GM18517 (cell line): ENCODE results near the gene HES5.

ENCODE experiments used
- ATAC-seq: cut with Tn5 transposase; IDR thresholded peaks from one replicate; pipeline ENCODE4 v1.9.1; 2021; ENCODE audit warnings: mild to moderate bottlenecking, moderate library complexity; ENCODE audit not compliant: unreplicated experiment

Gene HES5

DNA sequence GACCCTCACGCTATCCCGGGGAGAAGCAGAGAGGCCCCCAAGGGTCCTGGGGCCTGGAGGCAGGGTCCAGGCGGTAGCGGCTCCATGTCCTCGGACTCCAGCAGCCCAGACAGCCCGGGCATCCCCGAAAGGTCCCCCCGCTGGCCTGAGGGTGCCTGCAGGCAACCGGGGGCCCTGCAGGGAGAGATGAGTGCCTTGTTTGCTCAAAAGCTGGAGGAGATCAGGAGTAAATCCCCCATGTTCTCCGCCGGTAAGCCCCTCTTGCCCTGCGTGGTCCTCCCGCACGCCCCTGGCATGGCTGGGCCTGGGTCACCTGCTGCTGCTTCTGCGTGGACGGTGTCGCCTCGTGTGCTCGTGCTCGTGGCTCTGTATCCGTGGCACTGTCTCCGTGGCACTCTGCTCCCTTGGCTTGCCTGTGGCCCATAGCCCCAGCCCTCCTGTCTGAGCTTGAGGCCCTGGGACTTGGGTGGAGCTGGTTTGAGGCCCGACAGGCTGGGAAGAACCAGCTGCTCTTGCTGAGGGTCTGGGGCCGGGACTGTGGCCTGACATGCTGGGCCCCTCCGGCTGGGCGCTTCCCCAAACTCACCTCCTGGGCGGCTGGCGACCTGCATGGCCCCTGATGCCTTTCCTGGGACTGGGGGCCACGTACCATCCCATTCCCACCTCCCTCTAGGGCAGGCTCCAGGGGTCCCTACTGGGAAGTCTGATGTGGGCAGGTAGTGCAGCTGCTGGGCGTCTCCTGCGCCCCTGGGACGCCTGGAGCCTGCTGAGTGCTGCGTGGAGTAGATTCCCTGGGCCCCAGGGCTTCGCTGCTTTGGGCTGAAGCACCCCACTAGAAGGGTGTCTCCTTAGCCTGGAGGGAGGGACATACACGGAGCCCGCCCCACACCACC lies 27.2 kb downstream of the HES5 start:
- no peak for ATAC-seq

DNA sequence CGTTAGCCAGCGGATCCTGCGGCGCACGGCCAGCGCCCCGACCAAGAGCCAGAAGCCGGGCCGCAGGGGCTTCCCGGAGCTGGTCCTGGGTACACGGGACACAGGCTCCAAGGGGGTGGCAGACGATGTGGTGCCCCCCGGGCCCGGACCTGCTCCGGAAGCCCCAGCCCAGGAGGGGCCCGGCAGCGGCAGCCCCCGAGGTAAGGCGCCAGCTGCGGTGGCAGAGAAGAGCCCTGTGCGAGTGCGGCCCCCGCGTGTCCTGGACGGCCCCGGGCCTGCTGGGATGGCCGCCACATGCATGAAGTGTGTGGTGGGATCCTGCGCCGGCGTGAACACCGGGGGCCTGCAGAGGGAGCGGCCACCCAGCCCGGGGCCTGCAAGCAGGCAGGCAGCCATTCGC lies 27.9 kb downstream of the HES5 start:
- no peak for ATAC-seq

DNA sequence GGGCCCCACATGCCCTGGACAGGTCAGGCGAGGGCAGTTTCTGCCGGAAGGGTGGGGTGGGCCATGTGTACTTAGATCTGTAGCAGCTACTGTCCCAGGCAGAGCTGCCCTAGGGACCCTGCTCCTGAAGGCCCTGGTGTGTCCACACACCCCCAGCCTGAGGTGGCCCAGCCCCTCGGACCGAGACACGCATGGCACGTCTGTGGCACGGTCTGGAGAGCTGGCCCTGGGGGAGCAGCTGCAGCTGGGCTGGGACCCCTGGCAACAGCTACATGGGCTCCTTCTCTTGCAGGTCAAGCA lies 28.3 kb downstream of the HES5 start:
- no peak for ATAC-seq

DNA sequence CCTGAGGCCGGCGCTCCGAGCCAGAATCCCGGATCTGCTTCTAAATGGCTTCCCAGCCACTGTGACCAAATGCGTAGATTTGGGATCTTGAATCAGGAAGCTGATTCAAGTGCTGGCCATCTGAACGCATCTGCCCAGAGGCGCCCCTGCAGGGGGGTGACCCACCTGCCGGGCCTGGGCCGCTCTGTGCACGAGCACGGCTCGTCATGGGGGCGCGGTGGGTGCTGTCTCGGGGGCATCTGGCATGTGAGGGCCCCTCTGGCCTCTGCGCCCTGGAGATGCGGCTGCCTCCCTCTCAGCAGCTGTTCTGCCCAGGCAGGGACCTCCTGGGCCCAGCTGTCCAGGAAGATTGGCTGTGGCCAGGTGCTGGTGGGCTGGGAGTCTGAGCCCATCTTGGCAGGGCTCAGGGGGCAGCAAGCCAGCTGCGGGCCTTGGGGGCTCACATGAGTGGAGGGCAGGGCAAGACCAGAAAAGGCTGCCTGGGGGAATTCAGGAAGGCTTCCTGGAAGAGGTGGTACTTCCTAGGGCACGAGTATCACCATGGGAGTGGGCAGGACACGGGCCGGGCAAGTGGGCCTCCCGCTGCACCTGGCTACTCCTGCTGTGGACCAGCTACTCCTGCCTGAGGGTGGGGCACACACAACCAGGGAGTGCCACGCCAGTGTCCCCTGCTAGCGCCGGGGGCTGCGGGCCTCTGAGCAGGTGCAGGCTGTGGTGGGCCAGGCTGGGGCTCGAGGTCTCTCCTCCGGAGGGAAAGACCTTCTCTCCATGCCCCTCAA lies 28.8 kb downstream of the HES5 start:
- ATAC-seq = no peak

DNA sequence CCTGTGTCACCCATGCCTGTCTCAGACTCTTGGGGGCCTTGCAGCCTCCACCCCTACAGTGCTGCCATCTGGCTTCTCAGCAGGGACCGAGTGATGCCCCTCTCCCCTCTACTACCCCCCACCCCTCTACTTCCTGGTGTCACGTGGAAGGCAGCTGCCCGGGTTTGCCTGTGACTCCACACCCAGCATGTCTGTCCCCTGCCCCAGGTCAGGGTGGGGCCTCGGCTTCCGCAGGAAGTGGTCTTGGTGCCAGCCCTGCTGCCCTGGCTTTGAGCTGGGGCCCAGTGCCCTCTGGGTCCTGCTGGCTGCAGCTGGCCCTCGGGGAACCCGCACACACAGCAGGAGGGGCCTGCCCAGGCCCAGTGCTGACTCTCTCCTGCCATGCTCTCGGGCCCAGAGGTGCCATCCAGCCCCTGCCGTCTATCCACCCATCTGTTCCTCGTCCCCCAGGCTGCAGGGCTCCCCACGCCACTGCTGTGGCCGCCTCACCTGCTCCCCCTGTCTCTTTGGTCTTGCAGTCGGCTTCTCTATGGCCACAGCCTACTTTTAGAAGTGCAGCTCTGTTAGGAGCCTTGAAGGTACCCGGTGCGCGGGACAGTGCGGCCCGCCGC lies 30.0 kb downstream of the HES5 start:
- no peak for ATAC-seq

DNA sequence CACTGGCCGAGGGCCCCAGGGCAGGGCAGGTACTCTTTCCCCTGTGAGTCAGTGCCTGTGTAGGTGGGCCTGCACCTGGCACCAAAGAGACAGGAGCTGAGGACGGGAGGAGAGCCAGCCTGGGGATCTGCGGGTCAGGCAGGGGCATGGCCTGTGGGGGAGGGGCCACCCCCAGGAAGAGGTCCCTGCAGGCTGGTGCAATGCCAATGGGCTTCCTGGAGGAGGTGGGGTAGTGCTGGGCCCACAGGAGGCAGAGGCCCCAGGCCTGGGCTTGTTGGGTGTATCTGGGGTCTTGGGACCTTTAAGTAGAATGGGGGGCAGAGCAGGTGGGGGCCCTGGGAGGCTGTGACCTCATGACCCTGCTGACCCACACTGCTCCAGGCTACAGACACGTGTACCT lies 30.8 kb downstream of the HES5 start:
- ATAC-seq = no peak

DNA sequence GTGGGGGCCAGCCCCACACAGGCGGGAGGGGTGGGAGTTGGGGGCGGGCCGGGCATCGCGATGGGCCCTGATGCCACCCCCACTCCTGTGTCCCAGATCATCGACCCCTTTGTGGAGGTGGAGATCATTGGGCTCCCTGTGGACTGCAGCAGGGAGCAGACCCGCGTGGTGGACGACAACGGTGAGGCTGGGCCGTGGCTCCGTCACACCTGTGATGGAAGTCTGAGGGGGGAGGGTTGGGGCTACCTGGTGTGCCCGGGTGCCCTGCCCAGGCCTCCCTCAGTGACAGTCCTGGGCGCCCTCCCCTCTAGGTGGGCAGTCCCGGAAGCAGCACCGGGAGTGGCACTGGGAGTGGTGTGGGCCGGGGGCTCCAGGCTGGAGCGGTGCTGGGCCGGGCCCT lies 31.4 kb downstream of the HES5 start:
- ATAC-seq = no peak

DNA sequence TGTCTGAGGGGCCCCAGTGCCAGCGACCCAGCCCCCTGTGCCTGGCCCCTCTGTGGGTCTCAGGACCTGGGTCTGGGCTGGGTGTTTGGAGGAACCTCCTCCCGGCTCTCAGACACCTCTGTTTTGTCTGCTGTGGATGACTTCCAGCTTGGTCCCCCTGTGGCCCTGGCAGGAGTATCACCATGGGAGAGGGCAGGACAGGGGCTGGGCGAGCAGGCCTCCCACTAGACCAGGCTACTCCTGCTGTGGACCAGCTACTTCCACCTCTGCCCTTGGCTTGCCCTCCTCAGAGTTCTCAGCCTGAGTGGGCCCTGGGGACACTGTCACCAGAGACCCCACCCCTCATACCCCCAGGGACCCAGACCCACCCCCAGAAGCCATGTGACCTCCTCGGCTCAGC lies 32.2 kb downstream of the HES5 start:
- no peak for ATAC-seq

DNA sequence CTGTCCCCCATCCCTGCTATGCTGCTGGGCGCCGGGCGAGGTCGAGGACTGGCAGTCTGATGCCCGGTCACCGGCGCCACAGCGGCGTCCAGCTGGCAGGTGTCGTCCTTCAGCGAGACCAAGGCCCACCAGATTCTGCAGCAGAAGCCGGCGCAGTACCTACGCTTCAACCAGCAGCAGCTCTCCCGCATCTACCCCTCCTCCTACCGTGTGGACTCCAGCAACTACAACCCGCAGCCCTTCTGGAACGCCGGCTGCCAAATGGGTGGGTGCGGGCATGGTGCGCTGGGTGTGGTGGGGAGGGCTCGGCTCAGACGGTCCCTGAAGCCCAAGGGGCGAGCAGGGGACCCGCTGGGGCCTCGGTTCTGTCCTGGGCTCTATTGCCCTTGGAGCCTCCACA lies 33.3 kb downstream of the HES5 start:
- no peak for ATAC-seq

DNA sequence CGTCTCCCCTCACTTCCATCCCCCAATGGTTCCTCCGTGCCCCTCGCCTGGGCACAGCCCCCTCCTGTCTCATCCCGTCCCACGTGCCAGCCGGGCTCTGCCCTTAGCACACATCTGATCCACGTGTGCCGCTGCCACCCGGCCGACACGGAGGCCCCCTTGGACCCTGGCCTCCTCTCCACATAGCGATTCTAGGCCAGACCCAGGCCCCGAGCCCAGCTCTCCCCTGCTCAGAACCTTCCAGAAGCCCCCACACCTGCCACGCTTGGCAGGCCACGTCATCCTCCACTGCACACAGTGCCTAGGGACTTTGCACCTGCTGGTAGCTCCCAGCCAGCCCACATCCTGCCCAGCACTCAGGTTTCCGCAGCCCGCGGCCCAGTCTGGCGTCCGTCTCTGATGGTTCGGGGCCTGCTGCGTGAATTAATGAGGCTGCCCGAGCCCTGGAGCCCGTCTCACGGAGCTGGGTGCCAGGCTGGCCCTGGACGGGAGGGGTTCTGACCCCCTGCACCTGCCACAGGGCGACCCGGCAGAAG lies 33.9 kb downstream of the HES5 start:
- ATAC-seq = no peak

DNA sequence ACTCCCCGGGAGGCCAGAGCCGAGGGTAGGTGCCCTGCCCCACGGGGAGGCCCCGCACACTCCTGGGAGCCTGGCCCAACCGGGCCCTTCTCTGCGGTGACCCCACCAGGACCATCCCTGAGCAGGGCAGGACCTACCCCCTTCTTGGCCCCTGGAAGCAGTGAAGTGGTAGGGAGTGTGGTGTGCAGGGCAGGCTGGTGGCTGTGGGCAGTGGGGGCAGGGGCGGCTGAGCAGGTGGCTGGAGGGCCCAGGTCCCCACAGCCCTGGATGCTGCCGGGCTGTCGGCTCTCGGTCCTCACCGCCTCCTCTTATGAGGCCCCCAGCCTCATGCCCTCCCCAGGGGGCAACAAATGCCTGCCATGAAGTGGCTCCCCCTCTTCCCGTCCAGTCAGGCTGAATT lies 34.5 kb downstream of the HES5 start:
- no peak for ATAC-seq

DNA sequence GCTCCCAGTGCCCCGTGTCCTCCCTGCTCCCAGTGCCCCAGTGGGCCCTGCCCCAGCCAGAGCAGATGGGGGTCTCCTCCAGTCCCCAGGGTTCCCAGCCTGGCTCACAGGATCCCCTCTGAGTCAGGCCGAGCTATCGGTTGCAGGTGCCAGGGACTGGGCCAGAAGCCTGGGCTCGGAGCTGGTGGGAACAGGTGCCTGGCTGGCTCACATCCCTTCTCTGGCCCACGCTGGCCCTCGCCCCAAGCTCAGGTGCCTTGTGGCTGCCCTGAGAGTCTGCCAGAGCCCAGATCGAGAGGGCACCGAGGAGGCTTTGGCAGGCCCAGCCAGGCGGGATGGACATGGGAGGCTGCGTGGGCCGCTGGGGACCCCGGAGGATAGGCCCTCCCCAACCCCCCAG lies 35.0 kb downstream of the HES5 start:
- ATAC-seq = no peak

DNA sequence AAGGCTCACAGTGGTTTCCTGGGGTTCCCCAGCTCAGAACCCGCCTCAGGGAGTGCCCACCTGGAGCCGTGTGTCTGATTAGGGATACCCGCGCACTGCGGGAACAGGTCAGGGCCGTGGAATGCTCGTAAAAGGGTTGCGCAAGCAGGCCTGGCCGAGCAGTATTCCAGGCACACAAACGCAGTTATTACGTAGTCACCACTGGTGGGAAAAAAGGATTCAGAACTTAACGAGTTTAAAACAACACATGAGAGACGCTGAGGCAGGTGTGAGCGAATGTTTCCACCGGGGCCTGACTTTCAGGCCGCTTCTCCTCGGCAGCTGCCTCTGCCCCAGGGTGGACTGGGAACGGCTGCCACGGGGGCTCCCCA lies 35.8 kb downstream of the HES5 start:
- ATAC-seq = no peak

DNA sequence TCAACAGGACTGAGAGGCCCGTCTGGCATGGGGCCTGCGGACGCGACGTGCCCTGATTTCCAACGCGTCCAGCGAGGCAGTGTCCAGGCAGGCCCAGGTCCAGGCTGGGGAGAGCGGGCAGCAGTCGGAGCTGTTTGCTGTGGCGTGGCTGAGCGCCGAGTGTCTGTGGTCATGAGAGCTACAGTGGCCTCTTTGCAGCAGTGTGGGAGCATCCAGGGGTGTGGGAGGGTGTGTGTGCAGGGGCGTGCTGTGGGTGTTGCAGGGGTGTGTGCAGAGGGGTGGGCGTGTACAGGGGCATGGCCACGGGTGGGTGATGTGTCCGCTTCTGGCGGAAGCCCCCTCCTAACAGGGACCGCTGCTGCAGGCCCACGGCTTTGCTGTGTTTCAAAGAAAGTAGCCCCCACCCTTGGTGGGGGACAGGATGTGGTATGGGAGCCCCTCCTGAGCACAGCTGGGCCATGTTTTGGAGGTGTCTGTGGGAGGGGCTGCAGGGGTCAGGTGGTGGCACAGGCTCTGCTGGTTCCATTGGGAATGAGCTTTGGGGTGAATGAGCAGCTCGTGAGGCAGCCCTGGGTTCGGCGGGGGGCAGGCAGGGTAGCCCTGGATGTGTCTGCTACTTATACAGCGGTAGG lies 36.3 kb downstream of the HES5 start:
- no peak for ATAC-seq

DNA sequence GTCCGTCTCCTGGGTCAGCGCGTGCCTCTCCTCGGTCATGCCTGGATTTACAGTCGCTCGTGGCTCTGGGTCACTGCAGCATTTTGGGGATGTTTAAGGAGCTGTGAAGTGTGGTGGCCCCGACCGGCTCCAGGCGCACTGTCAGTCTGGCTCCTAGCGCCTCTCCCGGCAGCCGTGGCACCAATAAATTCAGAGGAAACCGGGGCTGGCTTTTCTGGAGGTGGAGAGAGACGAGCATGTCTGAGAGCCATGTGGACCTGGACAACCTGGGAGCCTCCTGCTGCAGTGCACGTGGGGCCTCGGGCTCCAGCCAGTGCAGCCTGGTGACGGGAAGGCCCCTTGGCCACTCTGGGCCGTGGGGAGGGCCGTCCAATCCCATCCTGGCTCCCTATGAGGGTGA lies 36.8 kb downstream of the HES5 start:
- no peak for ATAC-seq

DNA sequence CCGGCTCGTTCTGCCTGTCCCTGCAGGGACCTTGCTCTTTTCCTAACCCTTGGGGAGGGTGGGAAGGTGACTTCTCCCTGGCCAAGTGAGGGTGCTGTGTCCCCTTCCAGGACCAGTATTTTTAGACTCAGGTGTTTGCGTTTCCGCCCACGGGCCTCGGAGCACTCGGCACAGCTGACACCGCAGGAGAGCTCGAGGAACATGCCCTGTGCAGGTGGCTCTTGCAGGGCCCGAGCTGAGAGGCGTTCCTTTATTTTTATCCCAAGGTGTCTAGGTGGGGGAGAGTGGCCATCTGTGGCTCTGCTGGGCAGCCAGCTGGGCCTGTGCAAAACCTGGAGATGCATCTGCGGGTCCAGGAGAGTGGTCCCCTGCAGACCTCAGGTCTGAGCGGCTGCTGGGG lies 38.0 kb downstream of the HES5 start:
- no peak for ATAC-seq

DNA sequence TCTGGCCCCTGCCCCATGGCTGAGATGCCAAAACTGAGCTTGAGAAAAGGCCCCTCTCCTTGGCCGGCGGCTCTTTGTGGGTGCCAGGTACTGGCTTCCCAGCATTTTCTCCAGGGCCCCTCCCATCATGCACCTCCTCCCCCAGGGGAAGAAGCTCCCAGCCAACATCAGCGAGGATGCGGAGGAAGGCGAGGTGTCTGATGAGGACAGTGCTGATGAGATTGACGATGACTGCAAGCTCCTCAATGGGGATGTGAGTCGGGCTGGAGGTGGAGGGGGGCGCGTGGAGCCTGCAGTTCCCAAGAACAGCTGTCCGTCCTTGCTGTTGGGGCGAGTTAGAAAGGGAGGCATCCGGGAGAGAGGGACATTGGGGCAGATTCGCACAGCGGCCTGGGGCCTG lies 40.4 kb downstream of the HES5 start:
- ATAC-seq = no peak

DNA sequence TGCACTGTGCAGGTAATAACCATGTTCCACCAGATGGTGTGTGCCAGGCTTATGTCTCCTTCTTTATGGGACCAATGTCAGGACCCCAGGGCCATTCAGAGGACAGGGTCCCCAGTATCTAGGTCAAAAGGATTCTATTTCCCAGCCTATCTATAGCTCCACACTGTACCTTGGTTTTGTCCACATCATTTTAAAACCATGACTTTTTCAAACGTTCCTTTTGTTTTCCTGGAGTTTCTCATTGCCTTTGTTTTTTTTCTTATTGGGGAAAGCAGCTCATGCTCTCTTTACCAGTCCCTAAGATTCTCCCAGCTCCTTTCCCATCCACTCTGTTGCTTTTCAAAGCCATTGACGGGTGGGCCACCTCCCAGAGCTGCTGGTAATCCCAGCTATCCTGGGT lies 41.4 kb downstream of the HES5 start:
- ATAC-seq = no peak

DNA sequence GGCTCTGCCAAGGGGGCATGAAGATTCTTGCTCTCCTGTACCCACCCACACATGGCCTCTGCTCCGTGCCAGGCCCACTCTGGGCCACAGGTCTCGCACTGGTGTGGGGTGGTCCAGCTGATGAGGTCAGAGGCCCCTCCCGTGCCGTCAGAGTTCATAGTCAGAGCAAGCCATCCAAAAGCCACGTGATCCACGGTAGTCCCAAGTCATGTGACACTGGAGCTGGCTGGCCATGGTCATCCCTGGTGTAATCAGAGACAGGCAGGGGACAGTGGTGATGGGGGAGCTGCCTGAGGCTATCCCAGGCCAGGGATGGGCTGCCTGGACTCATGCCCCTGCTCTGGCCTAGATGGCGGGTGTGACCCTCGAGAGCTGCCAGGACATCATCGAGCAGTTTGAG lies 43.5 kb downstream of the HES5 start:
- no peak for ATAC-seq

DNA sequence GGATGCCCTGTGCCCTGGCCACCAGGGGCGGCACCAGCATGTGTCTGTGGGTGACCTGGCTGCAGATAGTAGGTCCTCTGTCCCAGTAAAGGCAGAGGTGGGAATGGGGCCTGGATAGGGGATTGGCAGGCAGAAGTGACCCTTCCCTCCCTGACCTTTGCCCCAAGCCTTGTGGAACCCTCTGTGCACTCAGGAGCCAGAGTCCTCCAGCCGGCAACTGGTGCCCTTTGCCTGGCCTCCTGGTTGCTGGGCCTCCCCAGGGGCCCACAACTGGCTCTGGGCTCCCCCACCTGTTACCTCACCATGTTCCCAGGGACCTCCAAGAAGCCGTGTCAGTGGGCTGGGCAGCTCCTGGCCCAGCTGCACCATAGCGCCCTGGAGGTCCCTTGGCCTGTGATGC lies 44.0 kb downstream of the HES5 start:
- ATAC-seq = no peak

DNA sequence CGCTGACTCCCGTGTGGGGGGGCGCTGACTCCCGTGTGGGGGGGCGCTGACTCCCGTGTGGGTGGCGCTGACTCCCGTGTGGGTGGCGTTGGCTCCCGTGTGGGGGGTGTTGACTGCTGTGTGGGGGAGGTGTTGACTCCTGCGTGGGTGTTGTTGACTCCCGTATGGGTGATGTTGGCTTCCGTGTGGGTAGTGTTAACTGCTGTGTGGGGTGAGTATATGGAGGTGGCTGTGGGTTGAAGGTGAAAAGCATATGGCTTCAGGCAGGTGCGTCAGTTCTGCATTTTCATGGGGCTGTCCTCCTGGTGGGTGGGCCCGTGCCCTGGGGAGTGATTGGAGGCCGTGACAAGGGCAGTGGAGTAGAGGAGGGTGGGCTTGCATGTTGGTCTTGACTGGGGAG lies 46.1 kb downstream of the HES5 start:
- no peak for ATAC-seq
